Panc1 (cell line): ENCODE results near the gene SLC9B1. TPM values are rescaled to one million over a fixed set of nuclear protein-coding genes. Genes with fewer than 3 reads are reported as not detected.
"Not testable (repeated sequence)": the region's sequence is repeated elsewhere in the genome, so short reads cannot be mapped to it uniquely, and the experiment has no call there.

ENCODE experiments used
- ATAC-seq: fragments of 200-7000 bp; cut with Tn5 transposase; 2 replicates; pipeline ENCODE4 v1.9.1; 2020; ENCODE audit warnings: mild to moderate bottlenecking, moderate library complexity
- BruUV-seq: library from RNA; stranded (reverse); fragments of 400-500 nt; replicated peaks from 2 replicates; lab custom pipeline; 2021; lab: Mats Ljungman, UMichigan
- CTCF ChIA-PET: fragments of 300-600 bp; sonication (Branson Sonifier 250); formaldehyde crosslinking; loops from one replicate; lab custom pipeline; 2022; ENCODE audit warnings: antibody characterized with exemption; lab: Charles Lee
- POLR2A ChIA-PET: fragments of 300-600 bp; sonication (Branson Sonifier 250); formaldehyde crosslinking; loops from one replicate; lab custom pipeline; 2022; ENCODE audit warnings: antibody characterized with exemption; lab: Charles Lee
- DNase-seq: peaks from one replicate; pipeline ENCODE4 v3.0.0-alpha.2; 2010; ENCODE audit warnings: low read depth, low spot score
- H3K27ac ChIP-seq: 2 replicates; pipeline ENCODE4 v1.5.1; 2011; ENCODE audit warnings: mild to moderate bottlenecking, low read length, inconsistent platforms
- H3K27me3 ChIP-seq: fragments of 200-500 bp; sonication (Bioruptor generic); 2 replicates; pipeline ENCODE4 v1.6.0; 2014; ENCODE audit warnings: low read length, inconsistent platforms; ENCODE audit not compliant: control insufficient read depth, insufficient read depth
- H3K36me3 ChIP-seq: fragments of 200-500 bp; sonication (Bioruptor generic); 2 replicates; pipeline ENCODE4 v1.5.1; 2014; ENCODE audit warnings: inconsistent platforms, mild to moderate bottlenecking, low read length, moderate library complexity; ENCODE audit not compliant: control insufficient read depth, insufficient read depth
- H3K4me1 ChIP-seq: 2 replicates; pipeline ENCODE4 v1.5.1; 2011; ENCODE audit warnings: inconsistent platforms, mild to moderate bottlenecking, low read length, moderate library complexity; ENCODE audit not compliant: control insufficient read depth, insufficient read depth
- H3K4me3 ChIP-seq, 2 experiments: 2 replicates each; pipeline ENCODE4 v1.5.1; 2011 to 2012; ENCODE audit warnings: low read depth in 2 of 2, low read length in 2 of 2, mild to moderate bottlenecking in 2 of 2, inconsistent platforms in 1 of 2, moderate library complexity in 1 of 2
- H3K9me3 ChIP-seq: fragments of 200-500 bp; sonication (Bioruptor generic); 2 replicates; pipeline ENCODE4 v1.5.1; 2014; ENCODE audit warnings: low read depth, mild to moderate bottlenecking, inconsistent platforms, low read length, moderate library complexity; ENCODE audit not compliant: control insufficient read depth, insufficient read depth
- CTCF ChIP-seq: fragments of 450-650 bp; IDR thresholded peaks from 2 replicates; pipeline ENCODE4 v1.5.1; 2017; ENCODE audit warnings: mild to moderate bottlenecking
- POLR2AphosphoS5 ChIP-seq: IDR thresholded peaks from 2 replicates; pipeline ENCODE4 v1.6.1; 2012; ENCODE audit warnings: mild to moderate bottlenecking, low read depth, low read length, moderate library complexity
- REST ChIP-seq, 2 experiments: IDR thresholded peaks; 2 replicates each; pipeline ENCODE4 v1.6.1; 2011 to 2012; ENCODE audit warnings: low read depth in 2 of 2, control low read depth in 1 of 2, low read length in 1 of 2, mild to moderate bottlenecking in 1 of 2, moderate library complexity in 1 of 2; ENCODE audit not compliant: insufficient read depth in 1 of 2
- SIN3A ChIP-seq: IDR thresholded peaks from 2 replicates; pipeline ENCODE4 v1.6.1; 2012; ENCODE audit warnings: low read depth, mild to moderate bottlenecking, low read length, moderate library complexity, borderline replicate concordance; ENCODE audit not compliant: insufficient read depth
- TCF7L2 ChIP-seq: IDR thresholded peaks from 2 replicates; pipeline ENCODE4 v1.6.1; 2011; ENCODE audit warnings: mild to moderate bottlenecking, low read depth, low read length, inconsistent platforms
- in situ Hi-C: cut with HindIII; loops from 2 replicates; pipeline ENCODE4 v1.10.0; 2016; ENCODE audit warnings: low sequenced_read_pairs, low pct_unique_long_range_greater_than_20kb
- intact Hi-C: fragments of 100-400 bp; cut with micrococcal nuclease; formaldehyde crosslinking; loops from one replicate; pipeline ENCODE4 v1.10.0; 2022; ENCODE audit not compliant: unreplicated experiment
- total RNA-seq: library from RNA; stranded (reverse); gene quantifications from one replicate; pipeline ENCODE4 v1.2.1, GENCODE V29; 2021; ENCODE audit not compliant: unreplicated experiment

Gene SLC9B1
- total RNA-seq, 1 experiment from 2014 or later, result 0.41 TPM

- in situ Hi-C loops, result no loop called here
- Histone ChIP-seq H3K27me3 (no peaks in the 10 kb centered on the region), H3K4me1 (no peaks in the 10 kb centered on the region), H3K36me3 (no peaks in the 10 kb centered on the region; the same call in 1 of the 2 replicates), H3K27ac (no peak overlapping the region), H3K4me3 (no peak overlapping the region), H3K9me3 (no peaks in the 10 kb centered on the region)
- BruUV-seq, result no TSS peak
- ATAC-seq (no peak), DNase-seq (no peak)
- CTCF ChIA-PET, result no interaction called here
- TF ChIP-seq POLR2AphosphoS5 (no peak), TCF7L2 (no peak), REST (IDR thresholded peaks at IDR 0.05; ENCODE audit: insufficient read depth in 1 of 2, low read depth in 2 of 2, low read length in 1 of 2) (no peak), CTCF (no peak), SIN3A (no peak)
- POLR2A ChIA-PET, result no interaction called here
- intact Hi-C loops, result no loop called here
Observed at GRCh38 chr4:102878901-102879300, 140.6 kb downstream of the SLC9B1 start.

GRCh38 chr4:102878349-102878748, 141.2 kb downstream of the SLC9B1 start:
- in situ Hi-C loops, POLR2A ChIA-PET, DNase-seq, H3K27me3 ChIP-seq, H3K4me1 ChIP-seq, BruUV-seq, H3K4me3 ChIP-seq, H3K36me3 ChIP-seq, H3K27ac ChIP-seq, H3K9me3 ChIP-seq, ATAC-seq, CTCF ChIA-PET, intact Hi-C loops: not testable (repeated sequence)

- H3K27ac ChIP-seq, H3K9me3 ChIP-seq, H3K4me3 ChIP-seq, in situ Hi-C loops, DNase-seq, H3K27me3 ChIP-seq, H3K4me1 ChIP-seq, ATAC-seq, H3K36me3 ChIP-seq, POLR2A ChIA-PET, BruUV-seq, CTCF ChIA-PET, intact Hi-C loops: not testable (repeated sequence)
Observed at GRCh38 chr4:102877477-102878106, 141.9 kb downstream of the SLC9B1 start.
